K562 (cell line): ENCODE data around the gene UBASH3A.

ENCODE experiments used
- CTCF ChIP-seq, 3 experiments: IDR thresholded peaks in 2 of 3; conservative IDR thresholded peaks in 1 of 3; 2 replicates each; pipeline ENCODE4 v1.5.1; 2011 to 2012; ENCODE audit warnings: low read length in 3 of 3, mild to moderate bottlenecking in 3 of 3, control low read depth in 2 of 3, improper control_type of control experiment in 1 of 3, inconsistent platforms in 1 of 3, low read depth in 1 of 3, mixed read lengths in 1 of 3, moderate library complexity in 1 of 3; ENCODE audit not compliant: insufficient read depth in 2 of 3
- E2F3 ChIP-seq: fragments of 250-450 bp; sonication (Bioruptor Pico); IDR thresholded peaks from 2 replicates; pipeline ENCODE4 v1.4.0; 2020; ENCODE audit warnings: mild to moderate bottlenecking
- EGR1 ChIP-seq: fragments of 450-650 bp; conservative IDR thresholded peaks from 2 replicates; pipeline ENCODE4 v1.6.1; 2017; ENCODE audit warnings: mild to moderate bottlenecking
- FOXA1 ChIP-seq: fragments of 450-650 bp; IDR thresholded peaks from 2 replicates; pipeline ENCODE4 v1.6.1; 2016; ENCODE audit warnings: mild to moderate bottlenecking, borderline replicate concordance
- GATAD2B ChIP-seq: fragments of 450-650 bp; IDR thresholded peaks from 2 replicates; pipeline ENCODE4 v1.6.1; 2017; ENCODE audit warnings: mild to moderate bottlenecking, borderline replicate concordance
- MCM2 ChIP-seq: fragments of 450-650 bp; IDR thresholded peaks from 2 replicates; pipeline ENCODE4 v1.6.1; 2017; ENCODE audit warnings: low read depth, mild to moderate bottlenecking
- RAD21 ChIP-seq, 2 experiments: fragments of 250-450 bp in 1 of 2; fragments of 450-650 bp in 1 of 2; sonication (Bioruptor Pico) in 1 of 2; formaldehyde crosslinking in 1 of 2; IDR thresholded peaks in 1 of 2; conservative IDR thresholded peaks in 1 of 2; 2 replicates each; pipeline versions ENCODE4 v1.4.0 to v1.8.0; 2020 to 2022; ENCODE audit warnings: mild to moderate bottlenecking in 2 of 2, moderate library complexity in 1 of 2
- REST ChIP-seq, 2 experiments: fragments of 450-650 bp; formaldehyde crosslinking in 1 of 2; IDR thresholded peaks; 2 replicates each; pipeline versions ENCODE4 v1.4.0 to v1.6.1; 2014 to 2020; ENCODE audit warnings: mild to moderate bottlenecking in 2 of 2, borderline replicate concordance in 1 of 2, low read depth in 1 of 2
- SMARCE1 ChIP-seq: fragments of 450-650 bp; IDR thresholded peaks from 2 replicates; pipeline ENCODE4 v1.7.1; 2016; ENCODE audit warnings: mild to moderate bottlenecking
- SRF ChIP-seq, 2 experiments: fragments of 250-450, 450-650 bp in 1 of 2; sonication (Bioruptor Pico) in 1 of 2; sonication (generic) in 1 of 2; formaldehyde crosslinking; IDR thresholded peaks; 2 replicates each; pipeline versions ENCODE4 v1.5.0 to v1.5.1; 2020 to 2022; ENCODE audit warnings: mild to moderate bottlenecking in 1 of 2, missing genetic modification reagents in 1 of 2
- TF ChIP-seq, protein P1 (sequence below): fragments of 250-450 bp; sonication (Bioruptor Pico); IDR thresholded peaks from 2 replicates; pipeline ENCODE4 v1.5.0; 2022; ENCODE audit warnings: mild to moderate bottlenecking
- TF ChIP-seq, protein P2 (sequence below): sonication (generic); formaldehyde crosslinking; IDR thresholded peaks from 2 replicates; pipeline ENCODE4 v1.8.0; 2022; ENCODE audit warnings: mild to moderate bottlenecking, missing genetic modification reagents
- TF ChIP-seq, protein P3 (sequence below): fragments of 450-650 bp; formaldehyde crosslinking; conservative IDR thresholded peaks from 2 replicates; pipeline ENCODE4 v1.4.0; 2022; ENCODE audit warnings: mild to moderate bottlenecking, missing genetic modification characterization
- TF ChIP-seq, protein P4 (sequence below): fragments of 250-450 bp; sonication (Bioruptor Pico); IDR thresholded peaks from 2 replicates; pipeline ENCODE4 v1.5.0; 2021; ENCODE audit warnings: mild to moderate bottlenecking, moderate library complexity

- TF ChIP-seq, protein P1, sequence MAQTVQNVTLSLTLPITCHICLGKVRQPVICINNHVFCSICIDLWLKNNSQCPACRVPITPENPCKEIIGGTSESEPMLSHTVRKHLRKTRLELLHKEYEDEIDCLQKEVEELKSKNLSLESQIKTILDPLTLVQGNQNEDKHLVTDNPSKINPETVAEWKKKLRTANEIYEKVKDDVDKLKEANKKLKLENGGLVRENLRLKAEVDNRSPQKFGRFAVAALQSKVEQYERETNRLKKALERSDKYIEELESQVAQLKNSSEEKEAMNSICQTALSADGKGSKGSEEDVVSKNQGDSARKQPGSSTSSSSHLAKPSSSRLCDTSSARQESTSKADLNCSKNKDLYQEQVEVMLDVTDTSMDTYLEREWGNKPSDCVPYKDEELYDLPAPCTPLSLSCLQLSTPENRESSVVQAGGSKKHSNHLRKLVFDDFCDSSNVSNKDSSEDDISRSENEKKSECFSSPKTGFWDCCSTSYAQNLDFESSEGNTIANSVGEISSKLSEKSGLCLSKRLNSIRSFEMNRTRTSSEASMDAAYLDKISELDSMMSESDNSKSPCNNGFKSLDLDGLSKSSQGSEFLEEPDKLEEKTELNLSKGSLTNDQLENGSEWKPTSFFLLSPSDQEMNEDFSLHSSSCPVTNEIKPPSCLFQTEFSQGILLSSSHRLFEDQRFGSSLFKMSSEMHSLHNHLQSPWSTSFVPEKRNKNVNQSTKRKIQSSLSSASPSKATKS: no peak
- TF ChIP-seq CTCF (IDR thresholded peaks at IDR 0.05 in 2 of 3, conservative IDR thresholded peaks at IDR 0.05 in 1 of 3; ENCODE audit: insufficient read depth in 2 of 3, low read depth in 1 of 3, low read length in 3 of 3) (no peak), EGR1 (no peak), MCM2 (no peak), E2F3 (CRISPR knock-in tag) (no peak), SMARCE1 (no peak), REST (IDR thresholded peaks at IDR 0.05; ENCODE audit: borderline replicate concordance) (no peak), REST (CRISPR knock-in tag; IDR thresholded peaks at IDR 0.05; ENCODE audit: low read depth) (no peak), FOXA1 (no peak), RAD21 (CRISPR knock-in tag; conservative IDR thresholded peaks at IDR 0.05 in 1 of 2, IDR thresholded peaks at IDR 0.05 in 1 of 2) (no peak), GATAD2B (no peak), SRF (CRISPR knock-in tag; IDR thresholded peaks at IDR 0.05) (no peak)
- TF ChIP-seq, protein P2, sequence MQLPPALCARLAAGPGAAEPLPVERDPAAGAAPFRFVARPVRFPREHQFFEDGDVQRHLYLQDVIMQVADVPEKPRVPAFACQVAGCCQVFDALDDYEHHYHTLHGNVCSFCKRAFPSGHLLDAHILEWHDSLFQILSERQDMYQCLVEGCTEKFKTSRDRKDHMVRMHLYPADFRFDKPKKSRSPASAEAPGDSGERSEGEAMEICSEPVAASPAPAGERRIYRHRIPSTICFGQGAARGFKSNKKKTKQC (CRISPR knock-in tag): no peak
- TF ChIP-seq, protein P3, sequence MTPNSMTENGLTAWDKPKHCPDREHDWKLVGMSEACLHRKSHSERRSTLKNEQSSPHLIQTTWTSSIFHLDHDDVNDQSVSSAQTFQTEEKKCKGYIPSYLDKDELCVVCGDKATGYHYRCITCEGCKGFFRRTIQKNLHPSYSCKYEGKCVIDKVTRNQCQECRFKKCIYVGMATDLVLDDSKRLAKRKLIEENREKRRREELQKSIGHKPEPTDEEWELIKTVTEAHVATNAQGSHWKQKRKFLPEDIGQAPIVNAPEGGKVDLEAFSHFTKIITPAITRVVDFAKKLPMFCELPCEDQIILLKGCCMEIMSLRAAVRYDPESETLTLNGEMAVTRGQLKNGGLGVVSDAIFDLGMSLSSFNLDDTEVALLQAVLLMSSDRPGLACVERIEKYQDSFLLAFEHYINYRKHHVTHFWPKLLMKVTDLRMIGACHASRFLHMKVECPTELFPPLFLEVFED (CRISPR knock-in tag): no peak
- TF ChIP-seq, protein P4, sequence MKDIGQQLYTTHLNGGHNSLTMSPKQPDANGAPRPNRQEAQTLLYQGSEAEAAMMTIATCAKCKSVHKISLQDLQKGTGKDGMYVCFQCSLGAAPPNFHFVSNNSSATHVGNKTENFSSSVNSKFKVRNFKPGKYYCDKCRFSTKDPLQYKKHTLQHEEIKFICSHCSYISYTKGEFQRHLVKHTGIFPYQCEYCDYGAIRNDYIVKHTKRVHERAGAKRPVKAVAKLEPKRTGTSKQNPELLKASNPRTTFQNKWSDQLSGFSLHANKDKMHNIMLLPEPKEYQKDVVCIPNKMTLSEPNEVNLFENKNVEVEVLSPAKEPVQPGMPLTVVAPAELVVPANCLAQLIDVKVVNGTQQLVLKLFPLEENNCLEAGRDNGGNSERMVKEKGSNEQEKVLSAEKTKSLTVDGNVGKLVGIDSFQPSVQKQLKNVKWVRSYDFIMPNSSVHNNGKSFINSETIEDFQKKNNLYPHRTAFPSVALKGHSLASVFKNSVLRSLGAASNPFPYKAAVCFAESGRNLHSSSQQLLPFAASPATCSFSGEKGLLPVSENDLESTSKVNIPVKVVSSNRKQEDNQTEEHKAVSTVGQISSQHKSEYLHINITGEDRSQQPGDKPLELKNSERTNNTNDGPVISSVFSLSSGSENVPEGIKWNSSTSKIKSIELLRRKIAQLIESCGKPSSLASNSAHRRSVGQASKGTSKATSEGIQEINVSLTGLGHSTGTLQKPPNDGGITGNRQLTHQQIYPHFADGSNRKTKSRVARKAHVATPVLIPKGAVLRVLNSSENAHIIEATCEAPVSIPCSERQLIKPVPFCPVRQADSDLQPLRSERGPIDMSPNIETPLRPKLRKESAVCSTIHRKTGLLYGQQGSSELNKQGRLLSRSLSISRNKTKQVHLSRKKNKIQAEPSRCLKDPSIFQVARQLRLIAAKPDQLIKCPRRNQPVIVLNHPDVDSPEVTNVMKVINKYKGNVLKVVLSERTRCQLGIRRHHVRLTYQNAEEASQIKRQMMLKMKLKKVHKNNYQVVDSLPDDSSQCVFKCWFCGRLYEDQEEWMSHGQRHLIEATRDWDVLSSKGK (CRISPR knock-in tag): no peak
These were observed 40.4 kb downstream of the UBASH3A start for GRCh38 chr21:42443876-42444744.
